ENCODE results near the gene TSPAN16.

Gene TSPAN16

DNA sequence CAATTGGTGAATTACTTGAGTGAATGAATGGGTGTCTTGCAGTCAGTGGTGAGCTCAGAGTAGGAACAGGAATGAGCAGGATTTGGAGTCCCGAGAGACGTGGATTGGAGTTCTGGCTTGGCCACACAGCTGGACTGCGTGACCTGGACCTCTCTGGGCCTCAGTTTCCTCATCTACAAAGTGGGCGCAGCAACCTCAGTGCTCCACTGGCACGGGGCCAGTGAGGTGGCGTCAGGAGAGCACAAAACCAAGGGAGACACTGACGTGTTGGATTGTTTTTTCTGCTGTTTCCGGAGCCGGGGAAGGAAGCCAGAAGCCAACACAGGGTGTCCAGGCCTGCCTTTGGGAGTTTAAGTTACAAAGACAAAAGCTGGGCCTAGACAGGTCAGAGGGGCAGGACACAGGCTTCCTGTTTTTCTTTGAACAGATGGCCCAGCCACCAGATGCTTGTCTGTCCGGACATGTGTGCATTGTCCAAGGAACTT is 27.1 kb upstream of the TSPAN16 start:
- in situ Hi-C loops (cut with MboI; ENCODE audit: low sequenced_read_pairs): no loop called here

DNA sequence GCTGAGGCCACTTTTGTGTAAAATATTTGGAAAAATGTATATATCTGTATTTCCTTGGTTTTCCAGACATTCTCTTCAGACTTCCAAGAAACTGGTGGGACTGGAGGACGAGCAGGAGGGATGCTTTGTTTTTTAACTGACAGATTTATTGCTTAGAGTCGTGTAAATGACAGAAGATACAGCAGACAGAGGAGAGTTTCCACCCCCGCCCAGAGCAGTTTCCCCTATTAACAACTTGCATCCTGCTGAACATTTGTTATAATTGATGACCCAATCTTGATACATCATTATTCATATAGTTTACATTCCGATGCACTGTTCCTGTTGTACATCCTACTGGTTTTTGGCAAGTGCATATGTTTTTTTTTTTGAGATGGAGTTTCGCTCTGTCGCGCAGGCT is 26.6 kb upstream of the TSPAN16 start:
- in situ Hi-C loops (cut with MboI; ENCODE audit: low sequenced_read_pairs): no loop called here

DNA sequence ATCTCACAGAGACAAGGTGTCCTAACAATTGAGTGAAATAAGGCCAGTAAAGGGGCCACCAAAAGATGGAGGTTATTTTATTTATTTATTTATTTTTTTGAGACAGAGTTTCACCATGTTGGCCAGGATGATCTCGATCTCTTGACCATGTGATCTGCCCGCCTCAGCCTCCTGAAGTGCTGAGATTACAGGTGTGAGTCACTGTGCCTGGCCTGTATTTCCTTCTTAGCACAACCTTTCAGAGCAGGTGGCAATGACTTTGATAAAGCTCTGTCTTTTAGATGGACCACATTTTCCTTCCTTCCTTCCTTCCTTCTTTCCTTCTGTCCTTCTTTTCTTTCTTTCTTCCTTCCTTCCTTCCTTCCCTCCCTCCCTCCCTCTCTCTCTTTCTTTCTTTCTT is 22.7 kb upstream of the TSPAN16 start:
- in situ Hi-C loops (cut with MboI; ENCODE audit: low sequenced_read_pairs): no loop called here

DNA sequence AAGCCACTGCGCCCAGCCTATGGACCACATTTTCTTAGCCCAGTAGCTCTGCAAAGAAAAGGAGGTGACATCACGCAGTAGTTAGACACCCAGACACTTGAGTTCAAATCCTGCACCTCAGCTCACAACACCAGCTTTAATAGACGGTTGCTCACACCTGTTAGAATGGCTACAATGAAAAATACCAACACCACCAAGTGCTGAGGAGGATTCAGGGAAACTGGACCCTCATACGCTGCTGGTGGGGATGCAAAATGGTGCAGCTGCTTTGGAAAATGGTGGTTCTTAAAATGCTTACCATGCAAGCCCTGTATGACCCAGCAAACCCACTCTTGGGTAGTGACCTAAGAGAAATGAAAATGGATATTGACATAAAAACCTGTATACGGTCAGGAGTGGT is 22.0 kb upstream of the TSPAN16 start:
- in situ Hi-C loops (cut with MboI; ENCODE audit: low sequenced_read_pairs): no loop called here

DNA sequence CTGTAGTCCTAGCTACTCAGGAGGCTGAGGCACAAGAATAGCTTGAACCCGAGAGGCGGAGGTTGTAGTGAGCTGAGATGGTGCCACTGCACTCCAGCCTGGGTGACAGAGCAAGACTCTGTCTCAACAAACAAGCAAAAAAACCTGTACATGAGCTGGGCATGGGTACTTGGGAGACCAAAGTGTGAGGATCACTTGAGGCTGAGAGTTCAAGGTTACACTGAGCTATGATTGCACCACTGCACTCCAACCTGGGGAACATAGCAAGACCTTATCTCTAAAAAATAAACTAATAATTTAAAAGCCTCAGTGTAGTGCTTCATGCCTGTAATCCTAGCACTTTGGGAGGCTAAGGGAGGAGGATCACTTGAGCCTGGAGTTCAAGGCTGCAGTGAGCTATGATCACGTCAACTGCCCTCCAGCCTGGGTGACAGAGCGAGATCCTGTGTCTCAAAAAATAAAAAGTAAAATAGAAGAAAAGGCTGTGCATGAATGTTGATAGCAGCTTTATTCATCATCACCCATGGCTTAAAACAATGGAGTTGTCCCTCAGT is 21.4 kb upstream of the TSPAN16 start:
- in situ Hi-C loops (cut with MboI; ENCODE audit: low sequenced_read_pairs): no loop called here

DNA sequence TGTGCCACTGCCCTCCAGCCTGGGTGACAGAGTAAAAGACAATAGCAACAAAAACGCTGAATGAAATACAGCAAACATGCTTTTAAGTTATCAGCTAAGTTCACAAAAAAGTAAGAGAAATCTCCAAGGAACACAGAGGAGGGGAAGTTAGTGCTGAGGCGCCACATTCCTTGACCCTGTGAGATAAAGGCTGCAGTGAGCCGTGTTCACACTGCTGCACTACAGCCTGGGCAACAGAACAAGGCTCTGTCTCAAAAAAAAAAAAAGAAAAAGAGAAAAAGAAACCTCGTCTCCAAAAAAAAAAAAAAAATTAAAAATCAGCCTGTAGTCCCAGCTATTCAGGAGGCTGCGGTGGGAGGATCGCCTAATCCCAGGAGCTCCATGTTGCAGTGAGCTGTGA is 17.3 kb upstream of the TSPAN16 start:
- in situ Hi-C loops (cut with MboI; ENCODE audit: low sequenced_read_pairs): no loop called here

DNA sequence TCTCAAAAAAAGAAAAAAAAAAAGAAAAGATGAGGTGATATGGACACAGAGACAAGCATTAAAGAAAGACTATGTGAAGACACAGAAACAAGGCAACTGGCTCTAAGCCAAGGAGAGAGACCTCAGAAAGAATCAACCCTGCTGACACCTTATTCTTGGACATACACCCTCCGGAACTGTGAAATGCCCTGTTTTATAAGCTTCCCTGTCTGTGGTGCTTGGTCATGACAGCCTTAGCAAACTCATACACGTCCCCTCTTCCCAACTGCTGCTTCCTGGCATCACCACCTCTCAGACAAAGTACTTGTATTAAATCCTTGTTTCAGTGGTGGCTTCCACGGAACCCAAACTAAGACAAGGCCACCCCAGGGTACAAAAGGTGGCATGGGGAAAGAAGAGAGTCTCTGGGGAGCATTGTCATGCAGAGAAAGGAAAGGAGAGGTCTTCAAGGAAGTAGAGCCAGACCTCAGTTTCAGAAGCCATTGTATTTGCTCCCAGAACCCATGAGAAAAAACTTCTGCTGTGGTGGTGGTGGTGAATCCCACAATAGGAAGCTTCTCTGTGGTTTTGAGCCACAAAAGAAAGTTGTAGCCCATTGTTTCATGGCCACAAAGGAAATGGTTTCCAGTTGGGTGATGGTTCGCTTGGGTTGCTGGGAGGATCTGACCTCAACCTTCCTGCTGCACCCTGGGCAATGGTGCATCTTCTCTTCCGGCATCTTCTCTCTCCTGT is 16.3 kb upstream of the TSPAN16 start:
- in situ Hi-C loops (cut with MboI; ENCODE audit: low sequenced_read_pairs): no loop called here

DNA sequence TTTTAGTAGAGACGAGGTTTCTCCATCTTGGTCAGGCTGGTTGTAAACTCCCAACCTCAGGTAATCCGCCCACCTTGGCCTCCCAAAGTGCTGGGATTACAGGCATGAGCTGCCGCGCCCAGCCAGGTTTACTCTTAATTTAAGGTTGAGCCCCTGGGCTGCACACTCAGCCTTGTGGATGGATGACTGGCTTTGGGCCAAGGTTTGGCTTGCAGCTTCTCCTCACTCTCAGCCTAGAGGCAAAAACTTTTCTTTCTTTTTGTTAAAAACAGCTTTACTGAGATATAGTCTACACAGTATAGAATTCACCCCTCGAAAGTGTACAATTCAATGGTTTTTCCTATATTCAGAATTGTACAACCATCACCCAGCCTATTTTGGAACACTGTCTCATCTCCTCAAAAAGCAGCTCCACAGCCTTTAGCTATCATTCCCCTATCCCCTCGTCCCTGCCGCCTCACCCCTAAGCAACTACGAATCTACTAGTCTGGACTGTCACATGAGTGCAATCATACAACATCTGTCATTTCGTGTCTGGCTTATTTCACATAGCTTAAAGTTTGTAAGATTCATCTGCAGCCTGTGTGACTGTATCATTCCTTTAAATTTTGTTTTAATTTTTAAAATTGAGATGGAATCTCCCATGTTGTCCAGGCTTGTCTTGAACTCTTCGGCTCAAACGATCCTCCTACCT is 14.5 kb upstream of the TSPAN16 start:
- in situ Hi-C loops (cut with MboI; ENCODE audit: low sequenced_read_pairs): no loop called here

DNA sequence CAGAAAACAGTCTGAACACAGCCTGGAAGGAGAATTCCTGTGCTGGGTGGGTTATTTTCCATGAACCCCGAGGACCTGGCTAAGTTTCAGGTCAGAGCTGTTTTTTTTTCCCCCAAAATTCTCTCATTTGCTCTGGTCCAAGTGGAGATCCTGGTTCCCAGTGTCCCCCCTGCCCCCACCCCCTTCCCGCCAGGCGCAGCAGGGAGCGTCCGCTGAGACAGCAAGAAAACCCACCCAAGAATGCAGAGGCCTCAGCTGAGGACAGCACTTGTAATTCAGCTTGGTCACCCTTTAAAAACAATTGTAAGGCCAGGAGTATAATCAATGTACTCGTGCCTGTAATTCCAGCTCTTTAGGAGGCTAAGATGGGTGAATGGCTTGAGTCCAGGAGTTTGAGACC is 11.4 kb upstream of the TSPAN16 start:
- in situ Hi-C loops (cut with MboI; ENCODE audit: low sequenced_read_pairs): no loop called here

DNA sequence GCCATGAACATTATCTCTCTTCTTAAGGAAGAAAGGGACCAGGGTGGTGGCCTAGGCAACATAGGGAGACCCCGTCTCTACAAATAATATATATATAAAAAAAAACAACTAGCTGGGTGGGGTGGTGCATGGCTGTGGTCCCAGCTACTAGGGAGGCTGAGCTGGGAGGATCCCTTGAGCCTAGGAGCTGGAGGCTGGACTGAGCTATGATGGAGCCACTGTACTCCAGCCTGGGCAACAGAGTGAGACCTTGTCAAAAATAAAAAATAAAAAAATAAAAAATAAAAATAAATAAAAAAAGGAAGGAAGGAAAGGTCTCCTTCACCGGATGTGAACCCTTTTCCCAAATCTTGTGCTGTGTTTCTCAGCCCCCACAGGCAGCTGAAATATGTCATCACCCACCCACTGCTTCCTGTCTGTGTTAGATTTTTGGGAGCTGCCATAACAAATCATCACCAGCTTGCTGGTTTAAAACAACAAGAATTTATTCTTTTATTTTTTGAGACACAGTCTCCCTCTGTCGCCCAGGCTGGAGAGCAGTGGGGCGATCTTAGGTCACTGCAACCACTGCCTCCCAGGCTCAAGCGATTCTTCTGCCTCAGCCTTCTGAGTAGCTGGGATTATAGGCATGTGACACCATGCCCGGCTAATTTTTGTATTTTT is 9.5 kb upstream of the TSPAN16 start:
- in situ Hi-C loops (cut with MboI; ENCODE audit: low sequenced_read_pairs): no loop called here

DNA sequence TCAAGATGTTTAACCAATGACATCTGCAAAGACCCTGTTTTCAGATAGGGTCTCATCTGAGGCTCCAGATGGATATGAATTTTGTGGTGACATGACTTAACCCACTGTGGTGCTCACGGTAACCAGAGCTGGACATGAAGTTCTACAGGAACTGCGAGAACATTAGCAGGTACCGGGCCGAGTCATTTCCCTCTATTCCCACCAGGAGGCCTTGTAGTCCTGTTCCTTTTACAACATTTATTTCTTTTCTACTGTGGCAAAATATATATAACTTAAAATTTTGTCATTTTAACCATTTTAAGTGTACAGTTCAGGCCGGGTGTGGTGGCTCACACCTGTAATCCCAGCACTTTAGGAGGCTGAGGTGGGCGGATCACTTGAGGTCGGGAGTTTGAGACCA is 7.6 kb upstream of the TSPAN16 start:
- in situ Hi-C loops (cut with MboI; ENCODE audit: low sequenced_read_pairs): no loop called here

DNA sequence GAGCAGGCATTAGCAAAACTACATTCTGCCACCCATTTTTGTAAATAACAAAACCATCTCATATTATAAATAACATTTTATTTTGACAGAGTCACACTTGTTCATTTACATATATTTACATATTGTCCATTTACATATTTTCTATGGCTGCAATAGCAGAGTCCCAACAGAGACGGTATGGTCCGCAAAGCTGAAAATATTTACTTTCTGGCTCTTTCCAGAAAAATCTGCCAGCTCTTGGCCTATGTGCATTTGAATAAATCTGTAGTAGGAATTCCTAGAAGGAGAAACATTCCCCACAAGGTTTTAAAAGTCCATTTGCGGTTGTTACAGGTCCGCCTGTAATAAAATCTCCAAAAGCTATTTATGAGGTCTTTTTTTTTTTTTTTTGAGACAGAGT is 5.7 kb upstream of the TSPAN16 start:
- in situ Hi-C loops (cut with MboI; ENCODE audit: low sequenced_read_pairs): loop anchor here (10.0 kb wide), 1 partner anchor 155 kb away; no protein-coding TSS in a partner anchor

DNA sequence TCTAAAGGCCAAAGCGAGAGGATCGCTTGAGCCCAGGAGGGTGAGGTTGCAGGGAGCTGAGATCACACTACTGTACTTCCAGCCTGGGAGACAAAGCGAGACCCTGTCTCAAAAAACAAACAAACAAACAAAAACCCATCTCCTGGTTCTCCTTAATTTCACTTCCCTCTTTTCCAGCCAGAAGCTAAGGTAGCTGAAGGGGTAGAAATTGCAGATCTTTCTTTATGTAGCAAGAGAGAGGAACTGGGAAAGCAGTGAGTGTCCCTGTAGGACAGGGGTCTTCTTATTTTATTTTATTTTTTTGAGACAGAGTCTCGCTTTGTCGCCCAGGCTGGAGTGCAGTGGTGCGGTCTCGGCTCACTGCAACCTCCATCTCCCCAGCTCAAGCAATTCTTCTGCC is 4.5 kb upstream of the TSPAN16 start:
- in situ Hi-C loops (cut with MboI; ENCODE audit: low sequenced_read_pairs): loop anchor here (10.0 kb wide), 1 partner anchor 153 kb away; no protein-coding TSS in a partner anchor

DNA sequence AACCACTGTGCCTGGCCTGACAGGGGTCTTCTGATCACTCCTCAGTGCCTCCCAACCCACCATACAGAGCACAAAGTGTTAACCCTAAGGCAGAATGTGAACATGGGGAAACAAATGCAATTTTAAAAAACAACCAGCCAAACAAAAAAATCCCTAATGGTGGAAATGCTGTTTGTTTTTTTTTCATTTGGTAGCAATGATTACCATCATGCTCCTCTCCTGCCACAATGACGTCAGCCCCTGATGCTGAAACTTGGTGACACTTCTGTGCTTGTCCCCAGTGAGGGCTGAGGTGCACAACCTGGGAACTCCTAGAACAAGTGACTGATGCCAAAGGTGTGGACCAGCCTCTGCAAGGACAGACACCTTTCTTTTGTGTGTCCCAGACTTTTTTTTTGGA is 4.0 kb upstream of the TSPAN16 start:
- in situ Hi-C loops (cut with MboI; ENCODE audit: low sequenced_read_pairs): loop anchor here (10.0 kb wide), 1 partner anchor 153 kb away; no protein-coding TSS in a partner anchor

DNA sequence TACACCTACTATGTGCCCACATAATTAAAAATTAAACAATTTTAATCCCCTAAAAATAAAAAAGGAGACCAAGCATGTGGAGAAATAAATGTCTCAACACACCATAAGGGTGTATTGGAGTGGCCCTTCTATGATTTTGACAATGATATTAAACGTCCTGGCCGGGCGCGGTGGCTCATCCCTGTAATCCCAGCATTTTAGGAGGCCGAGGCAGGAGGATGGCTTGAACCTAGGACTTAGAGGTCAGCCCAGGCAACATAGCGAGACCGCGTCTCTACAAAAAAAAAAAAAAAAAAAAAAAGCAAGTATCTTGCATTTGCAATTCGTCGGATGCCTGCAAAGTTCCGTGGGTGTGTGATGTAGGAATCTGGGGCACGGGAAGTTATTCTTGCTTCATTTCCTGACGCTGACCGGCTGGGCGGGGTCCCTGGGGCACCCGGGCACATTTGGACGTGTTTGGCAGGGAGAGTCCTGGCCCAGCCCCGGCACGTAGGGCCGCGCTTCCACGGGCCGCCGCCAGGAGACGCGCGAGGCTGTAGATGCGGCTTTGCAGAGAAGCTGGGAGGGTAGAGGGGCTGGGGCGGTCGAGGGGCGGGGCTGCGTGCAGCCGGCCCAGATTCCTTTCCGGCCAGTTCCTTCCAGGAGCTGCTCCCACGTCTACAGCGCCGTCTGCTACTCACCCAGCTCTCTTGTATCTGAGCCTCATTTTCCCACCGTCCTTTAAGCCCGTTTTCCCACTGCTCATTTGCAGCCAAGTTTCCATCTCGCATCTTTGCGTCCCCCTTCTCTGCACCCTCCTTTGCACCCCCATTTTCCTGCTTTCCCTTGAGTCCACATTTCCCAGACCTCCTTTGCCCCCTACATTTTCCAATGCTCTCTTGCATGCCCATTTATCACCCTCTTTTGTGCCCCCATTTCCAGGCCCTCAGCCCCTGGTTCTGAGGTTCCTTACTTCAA is 2.2 kb upstream of the TSPAN16 start:
- in situ Hi-C loops (cut with MboI; ENCODE audit: low sequenced_read_pairs): loop anchor here (10.0 kb wide), 1 partner anchor 151 kb away; no protein-coding TSS in a partner anchor

DNA sequence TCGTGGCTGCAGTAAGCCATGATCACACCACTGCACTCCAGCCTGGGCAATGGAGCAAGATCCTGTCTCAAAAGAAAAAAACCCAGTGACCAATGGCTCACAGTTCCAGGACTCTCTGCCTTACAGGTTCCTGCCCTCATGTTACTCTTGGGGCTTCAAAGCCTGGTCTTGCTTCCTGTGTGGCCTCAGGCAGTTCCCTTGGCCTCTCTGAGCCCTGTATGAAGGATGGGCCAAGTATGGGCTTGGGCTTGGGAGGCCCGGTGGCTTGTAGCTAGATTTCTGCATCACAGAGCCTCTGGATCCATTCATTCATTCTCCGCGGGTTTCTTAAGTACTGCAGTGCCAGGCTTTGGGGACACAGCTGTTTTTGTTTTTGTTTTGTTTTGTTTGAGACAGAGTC is 780 bp upstream of the TSPAN16 start:
- in situ Hi-C loops (cut with MboI; ENCODE audit: low sequenced_read_pairs): loop anchor here (10.0 kb wide), 1 partner anchor 150 kb away; no protein-coding TSS in a partner anchor

DNA sequence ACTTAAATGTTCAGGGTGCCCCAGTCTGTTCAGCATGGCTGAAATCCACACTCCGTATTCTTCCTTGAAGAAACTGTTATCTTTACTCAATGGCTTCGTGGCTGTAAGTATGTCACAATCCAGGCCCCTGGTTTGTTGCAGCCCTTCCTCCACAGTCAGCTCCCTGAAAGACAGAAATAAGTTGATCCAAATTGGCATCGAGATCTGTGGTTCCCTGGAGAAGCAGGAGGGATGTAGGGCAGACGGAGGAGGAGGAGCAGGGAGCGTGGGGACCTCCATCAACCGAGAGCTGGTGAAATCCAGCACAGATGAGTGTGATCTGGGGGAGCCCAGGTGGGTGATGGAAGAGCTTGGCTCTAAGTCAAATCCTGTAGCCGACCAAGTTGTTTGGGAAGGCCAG is 304 bp downstream of the TSPAN16 start:
- in situ Hi-C loops (cut with MboI; ENCODE audit: low sequenced_read_pairs): loop anchor here (10.0 kb wide), 1 partner anchor 149 kb away; no protein-coding TSS in a partner anchor

DNA sequence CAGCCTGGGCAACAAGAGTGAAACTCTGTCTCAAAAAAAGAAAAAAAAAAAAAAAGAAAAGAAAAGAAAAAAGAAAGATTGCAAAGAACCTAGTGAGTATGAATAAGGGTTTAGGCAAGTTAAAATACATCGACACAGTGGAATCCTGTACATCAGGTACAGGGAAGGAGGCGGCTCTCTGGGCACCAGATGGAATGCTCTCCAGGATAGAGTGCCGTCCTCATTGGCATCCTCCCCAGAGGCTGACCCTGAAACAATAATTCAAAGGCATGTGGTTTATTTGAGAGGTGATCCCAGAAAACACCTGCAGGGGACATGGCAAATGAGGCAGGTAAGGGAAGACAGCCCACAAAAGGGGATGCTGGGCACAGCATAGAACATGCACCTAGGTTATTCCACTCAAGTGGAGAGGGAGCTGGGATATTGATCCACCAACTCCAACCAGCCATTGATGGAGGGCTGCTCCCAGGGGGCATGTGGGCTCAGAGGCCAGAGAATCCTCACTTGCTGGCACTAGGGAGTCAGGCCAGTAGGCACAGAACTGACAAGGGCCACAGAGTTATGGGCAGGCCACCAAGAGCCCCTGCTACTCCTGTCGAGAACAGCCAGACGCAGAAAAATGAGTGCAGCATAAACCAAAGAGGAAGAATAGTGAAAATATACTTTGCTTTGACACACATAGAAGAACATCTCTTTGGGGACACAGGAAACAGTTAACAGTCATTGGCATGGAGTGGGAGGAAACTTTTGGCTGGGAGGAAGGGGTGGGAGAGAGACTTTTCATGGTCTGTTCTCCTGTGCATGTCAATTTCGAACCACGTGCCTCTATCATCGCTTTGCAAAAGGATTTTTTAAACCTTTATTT is 4.2 kb downstream of the TSPAN16 start:
- in situ Hi-C loops (cut with MboI; ENCODE audit: low sequenced_read_pairs): loop anchor here (10.0 kb wide), 1 partner anchor 145 kb away; no protein-coding TSS in a partner anchor

DNA sequence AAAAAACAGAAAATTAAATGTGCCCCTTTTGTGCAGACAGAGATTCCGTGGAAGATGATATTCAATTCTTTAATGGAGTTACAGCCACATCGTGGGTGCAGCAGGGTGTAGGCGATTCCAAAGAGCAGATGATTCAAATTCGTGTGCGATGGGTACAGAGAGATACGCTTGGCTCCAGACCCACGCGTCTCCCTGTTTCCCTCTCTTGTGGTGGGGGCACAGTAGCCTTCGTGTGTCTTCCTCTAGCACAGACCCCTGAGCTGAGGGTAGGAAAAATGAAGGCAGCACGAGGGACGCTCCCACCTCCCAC is 4.8 kb downstream of the TSPAN16 start:
- in situ Hi-C loops (cut with MboI; ENCODE audit: low sequenced_read_pairs): no loop called here

All from HL-60/S4 treated with retinoic acid at 250 ng/mL for 4 days and 3 days (cell line).